DMS153 (cell line): Measurements from ENCODE around the gene PSMD9.
"Not testable (repeated sequence)": the region's sequence is repeated elsewhere in the genome, so short reads cannot be mapped to it uniquely, and the experiment has no call there.

Source experiments
- DNase-seq: peaks from one replicate; lab custom pipeline; 2025; lab: John Stamatoyannopoulos, UW

PSMD9 gene

DNA sequence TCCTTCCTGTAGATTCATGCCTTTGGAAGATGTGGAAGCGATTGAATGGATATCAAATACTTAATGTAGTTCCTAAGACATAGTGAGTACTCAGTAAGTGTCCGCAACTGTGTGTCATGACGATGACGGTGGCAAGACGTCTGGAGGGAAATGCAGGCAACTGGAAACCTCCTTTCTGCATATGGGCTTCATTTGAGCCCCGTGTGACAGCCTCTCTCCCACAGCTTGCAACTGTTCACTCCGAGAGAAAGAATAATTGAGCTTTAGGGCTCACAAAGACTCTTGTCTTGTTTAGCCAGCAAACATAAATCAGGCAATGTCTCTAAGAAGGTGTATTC, 36.7 kb downstream of the PSMD9 start:
- DNase-seq: no peak

DNA sequence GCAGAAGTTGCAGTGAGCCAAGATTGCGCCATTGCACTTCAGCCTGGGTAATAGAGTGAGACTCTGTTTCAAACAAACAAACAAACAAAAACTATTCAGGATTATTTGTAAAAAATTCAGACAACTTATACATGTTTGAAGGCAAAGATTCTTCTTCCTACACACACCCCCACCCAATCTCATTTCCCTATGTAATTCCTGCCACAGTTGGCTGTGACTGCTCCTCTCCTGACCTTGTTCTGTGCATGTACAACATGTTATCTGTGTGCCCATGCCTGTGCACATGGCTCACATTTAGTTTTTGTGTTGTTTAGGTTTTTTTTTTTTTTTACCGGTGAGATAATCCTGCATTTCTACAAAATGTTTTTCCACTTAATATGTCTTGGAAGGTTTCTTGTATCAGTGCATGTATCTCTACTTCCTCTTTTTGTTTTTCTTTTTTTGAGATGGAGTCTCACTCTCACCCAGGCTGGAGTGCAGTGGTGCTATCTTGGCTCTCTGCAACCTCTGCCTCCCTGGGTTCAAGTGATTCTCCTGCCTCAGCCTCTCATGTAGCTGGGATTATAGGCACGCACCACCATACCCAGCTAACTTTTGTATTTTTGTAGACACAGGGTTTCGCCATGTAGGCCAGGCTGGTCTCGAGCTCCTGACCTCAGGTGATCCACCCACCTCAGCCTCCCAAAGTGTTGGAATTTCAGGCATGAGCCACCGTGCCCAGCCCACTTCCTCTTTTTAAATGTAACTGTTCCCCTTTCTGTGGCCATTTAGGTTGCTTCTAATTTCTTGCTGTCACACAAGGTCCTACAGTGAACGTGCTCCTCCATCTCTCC, 38.5 kb downstream of the PSMD9 start:
- DNase-seq: no peak

- DNase-seq: no peak
These were observed 39.2 kb downstream of the PSMD9 start for GRCh38 chr12:121927813-121928212.

- DNase-seq: not testable (repeated sequence)
These were observed 41.0 kb downstream of the PSMD9 start for GRCh38 chr12:121929545-121929944.

DNA sequence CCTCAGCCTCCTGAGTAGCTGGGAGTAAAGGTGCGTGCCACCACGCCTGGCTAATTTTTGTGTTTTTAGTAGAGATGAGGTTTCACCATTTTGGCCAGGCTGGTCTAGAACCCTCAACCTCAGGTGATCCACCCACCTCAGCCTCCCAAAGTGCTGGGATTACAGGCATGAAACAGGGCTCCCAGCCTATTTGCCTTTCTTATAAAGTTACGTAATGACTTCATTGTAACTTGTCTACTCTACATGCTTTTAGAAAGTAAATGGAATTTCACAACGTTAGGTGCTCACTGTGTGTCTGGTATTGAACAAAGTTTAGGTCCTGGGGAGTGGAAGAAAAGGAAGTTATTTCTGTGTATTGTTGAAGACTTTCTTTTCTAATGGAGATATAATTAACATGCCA, 42.3 kb downstream of the PSMD9 start:
- DNase-seq: no peak

DNA sequence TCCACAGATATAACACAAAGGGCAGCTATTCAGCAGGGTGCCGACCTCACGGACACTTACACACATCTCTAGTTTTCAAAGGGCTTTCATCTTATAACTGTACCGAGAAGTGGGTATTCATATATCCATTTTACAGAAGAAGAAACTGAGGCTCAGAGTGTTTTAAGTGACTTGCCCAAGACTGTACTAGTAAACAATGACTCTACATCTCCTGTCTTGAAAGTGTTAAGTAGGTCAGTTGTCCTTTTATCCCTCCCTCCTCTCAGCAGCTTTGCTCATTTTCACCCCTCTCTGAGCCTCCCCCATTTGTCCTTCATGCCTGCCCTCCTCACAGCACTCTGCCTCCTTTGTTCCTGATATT, 43.6 kb downstream of the PSMD9 start:
- no peak for DNase-seq

DNA sequence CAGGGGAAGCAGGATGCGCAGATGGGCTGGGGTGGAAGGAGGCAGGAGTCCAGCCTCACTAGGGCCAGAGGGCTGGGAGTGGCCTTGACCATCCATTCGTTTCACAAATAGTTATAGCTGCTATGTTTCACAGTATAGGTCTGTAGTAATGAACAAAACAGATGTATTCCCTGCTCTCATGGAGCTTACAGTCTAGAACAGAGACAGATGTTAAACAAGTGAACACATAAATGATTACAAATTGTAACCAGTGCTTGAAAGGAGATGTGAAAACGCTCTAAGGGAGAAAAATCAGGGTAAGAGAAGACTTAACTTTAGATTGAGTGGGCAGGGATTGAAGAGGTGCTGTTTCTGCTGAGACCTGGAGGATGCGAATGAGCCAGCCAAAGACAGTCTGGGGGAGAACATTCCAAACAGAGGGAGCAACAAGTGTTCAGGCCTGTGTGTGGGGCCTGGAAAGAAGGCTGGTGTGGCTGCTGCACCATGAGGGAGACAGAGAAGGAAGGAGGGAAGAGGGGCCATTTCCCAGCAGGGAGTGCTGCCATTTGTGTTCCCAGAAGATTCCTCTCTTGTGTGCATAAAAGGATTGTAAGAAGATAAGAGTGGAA, 44.4 kb downstream of the PSMD9 start:
- no peak for DNase-seq

DNA sequence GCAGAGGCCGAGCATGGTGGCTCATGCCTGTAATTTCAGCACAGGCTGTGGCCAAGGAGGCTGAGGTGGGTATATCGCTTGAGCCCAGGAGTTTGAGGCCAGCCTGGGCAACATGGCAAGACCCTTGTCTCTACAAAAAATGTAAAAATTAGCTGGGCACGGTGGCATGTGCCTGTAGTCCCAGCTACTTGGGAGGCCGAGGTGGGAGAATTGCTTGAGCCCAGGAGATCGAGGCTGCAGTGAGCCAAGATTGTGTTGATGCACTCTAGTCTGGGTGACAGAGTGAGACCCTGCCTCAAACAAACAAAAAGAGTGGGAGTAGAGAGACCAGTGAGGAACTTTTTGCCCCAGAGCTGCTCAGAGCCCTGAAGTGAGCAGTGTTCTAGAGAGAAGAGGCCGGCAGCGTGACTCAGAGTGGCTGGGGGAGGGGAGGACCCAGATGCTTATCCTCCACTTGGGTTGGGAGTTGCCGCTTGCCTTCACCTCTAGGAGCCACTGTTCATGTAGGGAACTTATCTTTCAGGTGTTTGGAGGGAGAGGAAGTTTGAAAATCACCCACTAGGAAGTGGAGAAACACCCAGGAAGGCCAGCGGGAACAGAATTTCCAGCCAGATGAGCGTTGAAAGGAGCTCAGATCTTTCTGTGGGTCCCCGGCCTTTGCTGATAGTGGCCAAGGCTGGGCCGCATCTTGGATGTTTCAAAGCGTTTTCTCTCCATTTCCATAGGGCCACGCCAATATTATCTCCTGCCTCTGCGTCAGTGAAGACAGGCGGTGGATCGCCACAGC, 45.1 kb downstream of the PSMD9 start:
- no peak for DNase-seq

DNA sequence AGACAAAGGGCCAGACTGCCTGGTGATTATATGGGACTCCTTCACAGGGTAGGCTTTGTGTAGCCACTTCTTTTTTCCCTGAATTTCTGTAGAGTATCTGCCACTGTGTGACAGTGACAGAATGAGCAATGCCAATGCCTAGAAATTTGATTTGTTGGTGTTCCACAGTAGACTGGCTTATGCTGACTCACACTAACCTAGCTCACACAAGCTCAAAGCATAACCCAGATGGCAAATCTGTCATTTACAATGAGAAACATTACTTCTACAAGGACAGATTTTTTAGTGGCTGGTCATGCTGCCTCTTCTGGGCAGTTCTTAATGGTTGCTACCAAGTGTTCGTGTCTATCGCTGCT, 45.7 kb downstream of the PSMD9 start:
- DNase-seq: no peak

DNA sequence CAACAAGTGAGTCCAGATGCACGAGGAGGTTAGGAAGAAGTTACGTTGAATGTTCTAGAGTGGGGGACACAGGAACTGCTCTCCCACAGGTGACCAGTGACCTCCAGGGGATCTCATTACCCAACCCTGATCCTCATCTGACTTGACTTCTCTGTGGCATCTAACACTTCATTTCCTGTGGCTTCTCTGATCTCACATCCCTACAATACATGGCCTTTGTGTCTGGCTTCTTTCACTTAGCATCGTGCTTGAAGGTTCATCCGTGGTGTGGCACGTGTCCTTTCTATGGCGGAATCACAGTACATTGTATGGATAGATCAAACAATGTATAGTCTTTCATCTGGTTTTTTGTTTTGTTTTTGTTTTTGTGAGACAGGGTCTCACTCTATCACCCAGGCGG, 49.1 kb downstream of the PSMD9 start:
- no peak for DNase-seq

DNA sequence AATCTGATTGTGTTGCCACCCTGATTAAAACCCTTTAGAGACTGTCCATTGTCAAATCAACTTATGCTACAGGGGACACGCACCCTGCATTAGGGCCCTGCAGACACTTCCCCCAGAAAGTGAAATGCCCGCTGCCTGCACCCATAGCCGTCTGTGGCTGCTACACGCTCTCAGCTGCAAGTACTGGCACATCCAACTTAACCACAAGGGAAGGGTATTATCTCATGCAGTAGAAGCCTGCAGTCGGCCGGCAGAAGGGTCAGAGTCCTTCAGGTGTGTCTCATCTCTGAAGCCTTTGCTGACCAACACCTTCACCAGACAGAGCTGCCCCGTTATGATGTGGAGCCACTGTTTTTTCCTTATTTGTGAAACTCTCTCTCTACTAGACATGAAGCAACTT, 50.6 kb downstream of the PSMD9 start:
- no peak for DNase-seq

- DNase-seq: no peak
These were observed 51.6 kb downstream of the PSMD9 start for GRCh38 chr12:121939992-121940766.

GRCh38 chr12:121942145-121942718, 53.6 kb downstream of the PSMD9 start:
- no peak for DNase-seq

DNA sequence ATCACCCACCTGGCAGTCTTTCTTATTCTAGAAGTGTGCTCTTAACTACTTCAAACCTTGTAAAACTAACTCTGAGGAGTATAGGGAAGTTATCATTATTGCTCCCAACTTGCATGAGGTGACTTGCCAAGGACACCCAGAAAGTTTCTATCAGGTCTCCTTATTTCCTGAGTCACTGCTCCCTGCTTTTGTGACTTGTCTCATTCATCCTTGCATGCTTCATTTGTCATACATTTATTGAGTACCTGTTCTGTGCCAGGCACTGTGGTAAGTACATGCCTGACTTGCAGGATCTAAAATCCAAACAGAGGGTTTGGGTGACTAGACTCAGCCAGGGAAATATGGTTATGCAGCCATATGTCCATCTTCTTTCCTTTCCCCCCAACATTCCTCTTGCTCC, 55.3 kb downstream of the PSMD9 start:
- no peak for DNase-seq

- no peak for DNase-seq
These were observed 57.9 kb downstream of the PSMD9 start for GRCh38 chr12:121946313-121947025.

GRCh38 chr12:121947981-121948380, 59.4 kb downstream of the PSMD9 start:
- no peak for DNase-seq

DNA sequence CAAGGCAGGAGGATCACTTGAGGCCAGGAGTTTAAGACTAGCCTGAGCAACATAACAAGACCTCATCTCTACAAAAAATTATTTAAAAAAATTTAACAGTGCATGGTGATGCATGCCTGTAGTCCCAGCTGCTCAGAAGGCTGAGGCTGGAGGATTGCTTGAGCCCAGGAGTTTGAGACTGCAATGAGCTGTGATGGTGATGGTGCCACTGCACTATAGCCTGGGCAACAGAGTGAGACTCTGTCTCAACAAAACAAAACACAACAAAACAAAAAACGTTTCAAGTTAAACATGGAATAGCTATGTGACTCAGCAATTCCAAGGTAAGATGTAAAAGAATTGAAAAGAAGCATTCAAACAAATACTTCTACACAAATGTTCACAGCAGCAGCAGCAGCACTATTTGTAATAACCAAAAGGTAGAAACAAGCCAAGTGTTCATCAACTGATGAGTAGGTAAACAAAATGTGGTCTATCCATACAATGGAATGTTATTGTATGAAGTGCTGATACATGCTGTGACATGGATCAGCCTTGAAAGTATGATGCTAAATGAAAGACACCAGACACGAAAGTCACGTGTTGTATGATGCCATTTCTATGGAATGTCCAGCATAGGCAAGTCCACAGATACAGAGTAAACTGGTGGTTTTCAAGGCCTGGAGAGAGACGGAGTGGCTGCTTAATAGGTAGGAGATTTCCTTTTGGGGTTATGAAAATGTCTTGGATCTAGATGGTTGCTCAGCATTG, 61.2 kb downstream of the PSMD9 start:
- DNase-seq: no peak

DNA sequence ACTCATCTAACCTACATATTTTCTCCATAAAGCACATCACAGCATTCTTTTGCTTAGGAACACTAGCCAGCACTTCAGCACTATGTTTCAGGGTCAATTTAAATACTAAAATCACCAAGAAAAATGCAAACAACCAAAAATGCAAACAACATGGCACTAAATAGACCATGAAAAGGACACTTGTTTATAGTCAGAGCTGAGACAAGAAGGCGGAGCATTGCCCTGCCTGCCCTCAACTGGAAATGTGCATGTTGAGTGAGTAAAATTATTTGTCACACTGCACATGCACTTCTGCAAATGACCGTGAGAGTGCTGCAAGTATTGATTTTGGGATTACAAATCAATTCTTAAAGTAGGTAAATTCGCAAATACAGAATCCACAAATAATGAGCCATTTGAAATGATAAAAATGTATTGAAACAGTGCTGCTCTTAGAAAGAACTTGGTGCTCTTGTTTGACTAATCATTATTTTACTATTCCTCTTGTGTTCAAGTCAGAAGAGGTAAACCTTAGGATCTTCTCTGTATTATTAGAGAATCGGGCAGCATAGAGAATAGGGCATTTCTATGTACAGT, 64.6 kb downstream of the PSMD9 start:
- no peak for DNase-seq

GRCh38 chr12:121953695-121954094, 65.1 kb downstream of the PSMD9 start:
- DNase-seq: no peak
